ENCODE measurements around the gene CCDC141.

Gene CCDC141

DNA sequence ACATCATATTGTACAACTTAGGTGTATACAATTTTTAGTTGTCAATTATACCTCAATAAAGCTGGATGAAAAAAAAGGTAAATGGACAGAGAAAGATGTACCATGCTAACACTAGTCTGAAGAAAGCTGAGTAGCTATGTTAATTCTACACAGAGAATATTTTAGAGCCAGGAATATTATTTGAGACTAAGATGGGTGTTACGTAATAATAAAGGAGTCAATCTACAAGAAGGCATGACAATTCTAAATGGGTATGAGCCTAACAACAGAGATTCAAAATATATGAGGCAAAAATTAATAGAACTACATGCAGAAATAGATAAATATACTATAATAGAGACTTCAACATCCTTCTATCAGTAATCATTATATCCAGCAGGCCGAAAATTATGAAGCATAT, 69.1 kb downstream of the CCDC141 start:
- in situ Hi-C loops (cut with MboI; ENCODE audit: low sequenced_read_pairs), result no loop called here

DNA sequence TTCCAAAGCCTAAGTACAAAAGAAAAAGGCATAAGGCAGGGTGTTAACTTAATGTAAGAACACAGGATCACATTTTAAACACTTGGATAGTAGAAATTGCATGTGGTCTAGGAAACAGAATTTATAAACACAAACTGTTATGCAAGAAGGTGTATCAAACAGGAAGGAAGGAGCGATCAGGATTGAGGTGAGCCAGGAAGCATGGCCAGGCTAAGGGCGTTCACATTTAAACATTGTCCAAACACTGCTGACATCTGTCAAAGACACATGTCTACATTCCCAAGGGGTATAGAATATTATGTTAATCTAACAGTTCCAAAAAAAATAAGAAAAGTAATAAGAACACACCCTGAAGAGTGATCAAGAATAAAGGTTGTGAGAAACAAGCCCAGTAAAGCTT, 71.3 kb downstream of the CCDC141 start:
- in situ Hi-C loops (cut with MboI; ENCODE audit: low sequenced_read_pairs), result no loop called here

DNA sequence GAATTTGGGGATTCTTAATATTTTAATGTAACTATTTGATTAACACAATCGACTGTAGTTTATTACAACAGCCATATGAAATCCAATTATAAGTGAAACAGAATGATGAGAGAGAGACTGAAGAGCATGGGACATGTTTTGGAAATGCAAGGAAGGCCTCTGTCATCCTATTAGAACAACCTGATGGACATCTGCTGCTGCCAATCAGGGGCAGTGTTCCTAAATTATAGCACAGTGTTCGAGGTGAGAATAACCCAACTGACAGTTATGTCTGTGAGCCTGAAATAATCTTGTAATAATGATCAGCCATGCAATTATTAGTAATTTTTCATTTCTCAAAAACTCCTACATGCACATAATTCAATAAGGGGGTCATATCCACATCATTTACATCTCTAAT, 73.6 kb downstream of the CCDC141 start:
- in situ Hi-C loops (cut with MboI; ENCODE audit: low sequenced_read_pairs), result no loop called here

DNA sequence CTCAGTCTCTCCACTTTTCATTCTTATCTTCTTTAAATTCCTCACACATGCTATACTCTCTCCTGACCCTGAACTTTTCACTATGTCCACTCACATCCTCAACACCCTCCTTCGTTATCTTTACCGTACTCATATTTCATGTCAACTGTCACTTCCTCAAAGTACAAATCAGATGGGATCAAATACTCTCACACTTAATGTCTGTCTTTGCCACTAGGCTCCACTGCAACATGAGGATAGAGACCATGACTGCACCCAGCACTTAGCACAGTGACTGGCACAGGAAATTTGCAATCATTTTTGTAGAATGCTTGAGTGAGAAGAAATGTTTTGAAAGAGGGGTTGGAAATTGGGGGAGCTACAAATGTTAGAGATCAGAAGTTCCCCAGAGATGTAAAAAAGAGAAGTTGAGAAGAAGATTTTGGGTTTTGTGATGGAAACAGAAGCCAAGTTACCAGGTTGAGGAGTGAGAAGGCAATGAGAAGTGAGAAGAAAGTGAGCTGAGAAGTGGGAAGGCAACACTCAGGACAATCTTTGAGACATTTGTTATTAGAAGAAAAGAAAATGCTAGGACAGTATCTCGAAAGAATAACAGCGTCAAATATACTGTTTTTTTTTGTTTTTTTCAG, 87.0 kb downstream of the CCDC141 start:
- in situ Hi-C loops (cut with MboI; ENCODE audit: low sequenced_read_pairs), result no loop called here

DNA sequence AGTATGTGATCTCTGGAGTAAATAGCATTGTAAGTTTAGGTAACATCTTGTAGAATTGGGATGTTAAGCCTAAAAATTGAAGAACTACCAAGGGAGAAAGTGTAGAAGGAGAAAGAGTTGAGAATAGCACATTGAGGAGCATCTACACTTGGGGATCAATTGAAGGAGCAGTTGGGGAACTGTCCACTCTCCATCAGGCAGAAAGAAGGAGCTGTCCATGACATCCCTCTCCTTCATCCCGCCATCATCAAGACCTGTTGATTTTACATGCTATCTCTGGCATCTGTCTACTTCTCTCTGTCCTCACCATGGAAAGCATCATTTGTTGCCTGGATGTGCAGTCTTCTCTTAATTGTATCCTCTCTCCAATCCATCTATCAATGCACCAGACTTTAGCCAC, 87.8 kb downstream of the CCDC141 start:
- in situ Hi-C loops (cut with MboI; ENCODE audit: low sequenced_read_pairs), result no loop called here

DNA sequence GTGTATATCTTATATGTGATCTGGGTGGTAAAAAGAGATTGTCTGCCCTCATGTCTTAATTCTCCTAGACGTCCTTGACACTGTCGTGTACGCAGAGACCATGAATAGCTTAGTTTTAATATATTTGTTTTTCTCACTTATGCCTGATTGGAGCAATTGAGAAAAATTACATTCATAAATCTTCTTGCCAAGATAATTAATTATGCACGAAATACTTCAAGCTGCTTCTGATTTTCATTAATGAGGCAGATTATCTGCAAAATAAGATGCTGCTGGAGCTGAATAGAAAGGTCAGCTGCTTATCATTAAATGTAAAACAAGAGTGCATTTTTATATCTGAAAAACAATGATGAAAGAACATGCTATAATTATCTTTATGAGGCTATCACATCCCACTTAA, 95.9 kb downstream of the CCDC141 start:
- in situ Hi-C loops (cut with MboI; ENCODE audit: low sequenced_read_pairs), result no loop called here

DNA sequence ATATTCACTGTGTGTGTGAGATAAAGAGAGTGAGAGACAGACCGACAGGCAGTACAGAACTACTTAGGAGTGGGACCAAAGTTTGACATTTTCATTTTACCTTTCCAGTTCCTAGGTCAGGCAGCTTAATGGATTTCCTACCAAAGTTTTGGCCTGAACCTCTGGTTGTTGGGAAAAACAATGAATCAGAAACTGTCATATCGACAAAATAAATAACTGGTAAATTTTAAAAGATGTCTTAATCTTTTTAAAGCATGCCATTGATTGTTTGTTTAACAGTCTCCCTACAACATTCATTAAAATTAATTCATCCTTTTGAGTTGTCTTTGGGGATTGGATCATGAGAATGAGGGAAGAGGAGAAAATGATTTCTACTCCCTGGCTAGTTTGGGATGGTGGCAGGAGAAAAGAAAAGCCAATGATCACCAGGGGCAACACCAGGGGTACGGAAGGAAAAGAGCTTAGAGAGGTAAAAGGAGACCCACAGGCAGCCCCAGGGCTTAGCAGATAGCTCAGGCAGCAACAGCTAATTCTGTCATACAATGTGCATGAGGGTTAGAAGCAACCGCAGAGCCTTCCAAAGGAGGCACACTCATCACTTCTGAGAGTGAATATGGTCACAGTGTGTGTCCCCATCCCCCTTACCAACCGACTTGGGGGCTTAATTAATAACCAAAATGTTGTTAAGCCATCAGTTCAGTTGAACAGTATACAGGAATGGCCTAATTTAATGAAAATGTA, 98.5 kb downstream of the CCDC141 start:
- in situ Hi-C loops (cut with MboI; ENCODE audit: low sequenced_read_pairs), result no loop called here

DNA sequence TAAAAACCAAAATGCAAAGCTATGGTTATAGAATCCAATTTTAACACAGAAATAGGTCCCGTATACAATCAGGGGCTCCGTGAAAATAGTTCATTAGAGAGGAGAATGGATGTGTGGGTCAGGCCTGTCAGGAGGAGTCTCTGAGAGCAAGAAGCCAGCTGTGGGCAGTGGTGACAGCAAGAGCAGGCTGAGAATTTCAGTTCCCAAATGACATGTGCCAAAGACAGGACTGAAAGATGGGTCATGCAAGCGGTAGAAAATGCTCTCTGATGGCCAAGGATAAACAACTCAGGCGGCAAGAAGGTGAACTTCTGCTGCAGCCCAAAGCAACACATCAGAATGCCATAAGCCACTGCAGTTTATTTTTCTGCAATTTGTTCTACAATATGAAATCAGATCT, 100.4 kb downstream of the CCDC141 start:
- in situ Hi-C loops (cut with MboI; ENCODE audit: low sequenced_read_pairs), result no loop called here

DNA sequence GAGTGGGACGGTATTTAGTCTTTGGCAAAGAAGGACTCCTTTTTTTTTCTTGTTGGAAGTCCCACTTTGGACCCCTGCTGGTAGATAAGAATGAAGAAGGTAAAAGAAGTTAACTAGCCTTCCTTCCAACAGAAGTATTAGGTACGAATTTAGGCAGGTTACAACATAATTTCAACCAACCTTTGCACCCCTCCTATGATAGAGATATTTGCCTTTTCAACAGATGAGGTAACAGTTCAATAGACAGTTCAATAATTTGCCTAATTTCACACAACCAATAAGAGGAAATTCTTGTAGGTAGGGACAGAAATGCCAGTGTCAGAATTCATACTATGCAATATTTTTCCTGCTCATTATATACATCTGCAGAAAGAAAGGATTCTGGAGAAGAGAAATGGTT, 100.8 kb downstream of the CCDC141 start:
- in situ Hi-C loops (cut with MboI; ENCODE audit: low sequenced_read_pairs), result no loop called here

DNA sequence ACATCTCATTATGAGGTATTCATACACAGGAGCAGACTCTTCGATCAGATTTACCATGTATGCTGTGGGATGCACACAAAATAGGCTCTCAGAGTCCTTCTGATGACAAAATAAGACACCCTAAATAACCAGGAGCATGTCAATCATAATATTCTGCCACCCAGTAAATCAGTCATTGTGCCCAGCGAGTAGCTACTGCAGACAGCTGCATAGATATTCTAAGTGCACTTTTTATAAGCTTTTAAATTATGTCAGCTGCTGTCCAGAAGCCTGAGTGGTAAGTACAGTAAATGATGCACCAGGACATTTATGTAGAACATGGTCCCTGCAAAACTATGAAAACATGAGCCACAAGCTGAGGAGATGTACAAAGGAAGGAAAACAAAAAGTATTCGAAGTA, 102.9 kb downstream of the CCDC141 start:
- in situ Hi-C loops (cut with MboI; ENCODE audit: low sequenced_read_pairs), result no loop called here

DNA sequence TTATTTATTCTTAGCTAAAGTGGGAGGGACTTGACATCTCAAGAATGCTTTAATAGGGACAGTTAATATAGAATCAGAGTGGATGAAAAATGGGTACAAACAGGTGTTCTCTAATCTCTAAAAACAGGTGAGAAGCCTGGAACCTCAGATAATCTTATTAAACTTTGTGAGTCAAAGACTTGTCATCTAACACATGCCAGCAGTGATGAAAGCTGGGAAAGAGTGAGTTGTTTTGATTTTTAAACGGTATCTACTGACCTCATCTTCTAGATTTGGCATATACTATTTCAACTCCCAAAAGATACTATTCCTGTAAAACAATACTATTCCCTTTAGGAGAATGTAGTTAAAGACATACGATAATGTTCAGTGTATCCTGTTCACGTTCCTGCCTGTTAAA, 103.4 kb downstream of the CCDC141 start:
- in situ Hi-C loops (cut with MboI; ENCODE audit: low sequenced_read_pairs), result no loop called here

DNA sequence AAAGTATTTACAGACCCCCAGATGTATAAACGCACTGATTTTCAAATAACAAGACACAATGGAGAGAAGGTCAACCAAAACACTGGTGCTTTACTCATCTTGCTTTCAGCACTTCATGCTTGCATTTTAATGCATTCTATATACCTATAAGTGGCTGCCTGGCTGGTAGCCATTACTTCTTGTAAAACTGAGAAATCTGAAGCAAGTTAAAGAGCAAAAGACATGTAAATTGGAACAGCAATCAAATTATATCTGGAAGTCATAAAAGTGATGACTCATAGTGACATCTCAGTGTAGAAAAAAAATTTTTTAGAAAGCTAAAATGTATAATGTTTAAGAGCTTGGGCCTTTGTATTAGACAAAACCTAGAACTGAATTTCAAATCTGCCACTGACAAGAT, 106.2 kb downstream of the CCDC141 start:
- in situ Hi-C loops (cut with MboI; ENCODE audit: low sequenced_read_pairs), result no loop called here

DNA sequence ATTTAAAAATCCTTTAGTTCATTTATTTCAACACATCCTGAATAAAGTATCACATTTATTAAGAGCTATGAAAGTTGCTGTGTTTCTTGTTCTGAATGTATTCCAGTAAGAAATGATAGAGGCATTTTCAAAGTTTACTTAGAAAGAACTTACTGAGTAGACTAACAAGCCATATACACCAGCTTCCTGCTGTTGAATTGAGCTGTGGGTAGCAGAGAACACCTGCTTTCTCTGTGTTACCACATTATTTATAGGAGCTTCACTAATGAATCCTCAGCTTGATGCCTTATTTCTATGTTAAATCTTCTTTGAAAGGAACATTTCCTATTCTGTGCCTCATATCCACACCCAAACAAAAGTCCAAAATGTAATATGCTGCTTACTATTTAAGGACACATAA, 115.4 kb downstream of the CCDC141 start:
- in situ Hi-C loops (cut with MboI; ENCODE audit: low sequenced_read_pairs), result no loop called here

DNA sequence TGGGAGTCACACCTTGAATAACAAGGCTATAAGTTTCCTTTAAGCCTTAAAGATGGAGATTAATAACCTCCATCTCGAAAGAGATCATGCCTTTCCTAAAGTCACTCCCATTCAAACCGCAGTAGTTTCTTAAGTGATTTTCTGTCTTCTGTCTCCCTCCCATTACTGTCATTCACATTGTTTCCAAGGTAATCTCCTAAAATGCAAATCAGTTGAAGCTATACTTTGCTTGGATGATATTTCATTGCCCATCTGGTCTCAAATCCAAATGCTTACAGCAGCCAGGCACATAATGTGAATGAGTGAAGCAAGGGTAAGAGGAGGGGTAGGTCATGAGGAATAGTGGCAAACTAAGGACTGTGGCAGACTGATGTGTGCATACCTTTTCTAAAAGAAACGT, 116.4 kb downstream of the CCDC141 start:
- in situ Hi-C loops (cut with MboI; ENCODE audit: low sequenced_read_pairs), result no loop called here

DNA sequence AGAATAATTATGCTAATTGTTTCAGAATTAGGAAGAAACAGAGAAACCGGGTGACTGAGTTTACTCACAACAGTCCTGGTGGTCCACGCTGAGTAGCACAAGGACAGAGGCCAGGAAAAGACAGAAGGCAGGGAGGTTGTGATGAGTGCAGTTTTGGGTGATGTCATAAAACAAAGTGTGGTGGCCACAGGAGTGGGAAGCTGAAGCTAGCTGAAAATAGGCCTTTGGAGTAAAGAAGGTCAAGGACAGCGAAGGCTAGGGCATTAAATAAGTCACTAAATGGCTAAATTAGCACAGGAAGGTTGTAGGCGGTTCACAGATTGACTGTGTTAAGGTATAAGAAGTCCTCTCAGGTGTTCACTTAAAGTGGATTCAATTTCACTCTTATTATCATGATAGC, 121.9 kb downstream of the CCDC141 start:
- in situ Hi-C loops (cut with MboI; ENCODE audit: low sequenced_read_pairs), result no loop called here

DNA sequence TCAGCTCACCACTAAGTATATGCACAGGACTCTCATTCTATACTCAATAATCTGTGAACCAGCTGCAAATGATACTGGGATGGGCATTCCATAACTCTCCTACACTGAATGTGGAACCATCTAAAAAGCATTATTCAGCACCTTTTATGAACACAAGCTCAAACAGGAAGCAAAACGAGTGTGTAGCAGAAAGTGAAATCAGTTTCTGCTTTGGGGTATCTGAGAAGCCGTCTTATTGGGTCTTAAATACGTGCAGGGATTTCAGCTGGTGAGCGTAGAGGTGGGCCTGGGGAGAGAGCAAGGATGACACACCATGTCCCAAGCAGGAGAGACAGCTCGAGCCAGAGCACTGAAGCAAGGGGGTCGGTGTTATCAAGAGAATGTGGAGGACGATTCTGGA, 122.8 kb downstream of the CCDC141 start:
- in situ Hi-C loops (cut with MboI; ENCODE audit: low sequenced_read_pairs), result no loop called here

DNA sequence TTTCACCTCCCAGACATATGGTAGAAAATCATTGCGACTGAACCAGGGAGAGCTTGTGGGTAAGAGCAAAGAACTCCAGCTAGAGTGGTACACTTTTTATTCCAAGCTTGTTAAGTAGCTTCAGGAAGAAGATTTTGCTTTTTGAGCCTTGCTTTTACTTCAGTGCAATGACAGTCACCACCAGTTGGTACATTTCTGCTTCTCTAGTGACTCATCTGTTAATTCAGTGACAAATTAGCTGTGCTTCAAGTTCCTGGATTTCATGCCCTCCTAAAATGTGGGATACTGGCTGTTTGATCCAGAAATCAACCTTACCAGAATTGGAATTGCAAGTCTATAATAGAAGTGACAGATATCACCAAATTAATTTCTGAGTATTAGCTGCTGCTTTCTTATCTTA, 125.1 kb downstream of the CCDC141 start:
- in situ Hi-C loops (cut with MboI; ENCODE audit: low sequenced_read_pairs), result no loop called here

DNA sequence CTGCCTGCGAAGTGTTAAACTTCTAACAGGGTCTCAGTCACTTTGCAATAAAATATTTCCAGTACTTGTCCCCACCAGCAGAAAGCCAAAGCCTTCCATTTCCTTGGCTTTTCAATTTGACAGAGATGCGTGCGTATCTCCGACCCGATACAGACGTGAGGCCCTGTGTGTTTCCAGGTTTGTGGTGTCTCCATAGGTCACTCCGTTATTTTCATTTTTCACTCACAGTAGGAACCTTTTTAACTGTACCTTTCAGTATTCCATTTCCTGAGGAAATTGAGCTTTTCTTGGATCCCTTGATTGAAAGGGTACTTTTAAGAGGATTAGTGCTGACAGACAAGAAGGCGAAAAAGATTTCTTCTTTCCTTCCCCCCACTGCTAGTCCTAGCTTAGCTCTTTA, 126.4 kb downstream of the CCDC141 start:
- in situ Hi-C loops (cut with MboI; ENCODE audit: low sequenced_read_pairs), result no loop called here

DNA sequence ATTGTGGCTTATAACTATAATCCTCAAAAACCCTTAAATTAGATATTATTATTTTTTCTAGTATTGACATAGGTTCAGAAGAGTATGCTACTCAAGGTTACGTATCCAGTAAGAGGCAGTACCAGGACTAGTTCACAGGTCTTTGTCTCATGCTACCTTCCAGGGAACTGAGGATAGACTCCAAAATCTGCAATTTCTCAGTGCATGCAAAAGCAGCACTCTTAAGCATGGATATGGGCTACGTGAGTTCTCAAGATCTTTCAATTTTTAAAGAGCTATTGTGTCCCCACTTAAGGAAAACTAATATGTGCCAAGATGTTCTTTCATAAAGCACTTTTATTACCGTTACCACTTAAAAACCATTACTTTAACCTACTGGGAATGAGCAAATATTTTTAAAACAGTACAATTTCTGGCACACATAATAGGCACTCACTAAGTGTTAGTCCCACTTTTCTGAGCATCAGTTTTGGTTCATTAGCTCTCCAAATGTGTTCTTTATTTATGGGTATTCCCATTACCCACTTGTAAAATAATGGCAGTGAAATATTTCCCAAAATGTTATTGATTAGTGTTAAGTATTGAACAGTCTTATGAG, 128.9 kb downstream of the CCDC141 start:
- in situ Hi-C loops (cut with MboI; ENCODE audit: low sequenced_read_pairs), result no loop called here

DNA sequence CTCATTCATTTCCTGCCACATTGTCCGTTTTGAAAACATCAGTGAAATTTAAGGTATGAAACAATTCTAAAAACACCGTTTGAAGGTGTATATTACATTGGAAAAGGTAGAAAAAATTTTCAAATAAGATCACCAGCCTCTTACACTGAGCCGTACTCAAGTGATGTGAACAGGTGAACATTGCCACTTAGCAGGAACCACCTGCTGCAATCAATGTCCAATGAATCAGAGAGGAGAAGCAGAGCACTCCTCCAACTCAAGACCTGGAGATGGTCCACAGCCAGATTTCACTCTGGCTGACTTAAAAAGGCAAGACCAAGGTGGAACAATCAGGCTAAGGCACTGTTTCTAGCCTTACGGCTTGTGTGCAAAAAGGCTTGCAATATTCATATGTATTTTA, 132.4 kb downstream of the CCDC141 start:
- in situ Hi-C loops (cut with MboI; ENCODE audit: low sequenced_read_pairs), result no loop called here

DNA sequence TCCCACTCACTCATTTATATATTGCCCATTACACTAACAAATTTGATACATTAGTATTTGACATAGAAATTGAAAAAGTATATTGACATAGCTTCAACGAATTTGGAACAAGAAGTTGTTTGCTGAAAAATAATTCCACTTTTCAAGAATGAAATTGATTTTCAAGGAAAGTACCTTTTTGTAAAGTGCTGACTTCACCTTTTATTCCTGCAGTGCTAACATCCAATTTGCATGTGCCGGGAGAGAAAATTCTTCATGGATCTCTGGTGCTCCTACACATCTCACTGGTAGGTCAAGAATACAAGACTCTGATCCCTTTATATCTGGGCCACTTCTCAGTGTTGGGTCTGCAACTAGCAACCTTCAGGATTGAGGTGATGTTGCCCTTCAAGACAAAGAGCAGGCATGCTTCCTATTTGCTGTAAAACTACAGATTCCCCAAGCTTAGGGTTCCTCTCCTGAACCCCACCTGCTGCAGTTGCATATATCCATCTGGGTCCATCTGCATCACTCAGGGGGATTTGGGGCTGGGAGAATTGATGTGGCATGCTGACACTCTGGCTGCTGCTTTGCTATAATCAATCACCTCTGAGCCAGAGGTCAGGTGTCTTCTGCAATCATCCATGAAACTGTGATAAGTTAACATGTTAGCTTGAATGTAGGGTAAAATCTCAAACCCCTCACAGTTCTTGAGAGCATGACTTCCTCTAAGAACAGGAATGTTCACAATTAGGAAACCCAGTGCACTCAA, 134.3 kb downstream of the CCDC141 start:
- in situ Hi-C loops (cut with MboI; ENCODE audit: low sequenced_read_pairs), result no loop called here

Data from HL-60/S4 treated with phorbol 12-myristate 13-acetate at 8.2 ng/mL for 4 days and 3 days (cell line).